ENCODE results near the gene PNPT1. TPM values are rescaled to one million over a fixed set of nuclear protein-coding genes. Genes with fewer than 3 reads are reported as not detected.

PNPT1 gene
- total and polyA plus RNA-seq, 2 of the 13 experiments (the other 11 are each of a cell fraction or from before 2014, with no cell fraction given): 23.4 to 61.0 TPM

GRCh38 chr2:55729136-55729685, 35.6 kb upstream of the PNPT1 start:
- in situ Hi-C loops (cut with HindIII; ENCODE audit: extremely low pct_ligation_motif_present, low pct_unique_long_range_greater_than_20kb) (no loop called here), intact Hi-C loops (cut with micrococcal nuclease; ENCODE audit: unreplicated experiment) (no loop called here)
- Histone ChIP-seq H3K4me1 (ENCODE audit: insufficient read depth, low read length) (no peaks in the 10 kb centered on the region), H3K9ac (ENCODE audit: insufficient read depth, low read depth, low read length) (no peak overlapping the region), H3K9me3 (ENCODE audit: low read length) (no peaks in the 10 kb centered on the region), H3K4me3 (replicated peaks in 1 of 3; ENCODE audit: insufficient read depth in 1 of 3, low read depth in 2 of 3, low read length in 3 of 3) (no peak overlapping the region), H4K20me1 (ENCODE audit: insufficient read depth, low read length) (no peaks in the 10 kb centered on the region), H3K36me3 (replicated peaks in 1 of 2; ENCODE audit: control insufficient read depth in 1 of 2, insufficient read depth in 2 of 2, low read length in 2 of 2) (no peaks in the 10 kb centered on the region), H3K27me3 (ENCODE audit: control insufficient read depth in 1 of 2, insufficient read depth in 2 of 2, low read length in 2 of 2) (no peaks in the 10 kb centered on the region), H3K27ac (ENCODE audit: extremely low read length, insufficient read depth, low read length) (no peak overlapping the region), H3K79me2 (ENCODE audit: insufficient read depth, low read length) (no peaks in the 10 kb centered on the region), H2AFZ (ENCODE audit: low read length) (no peak overlapping the region), H3K4me2 (ENCODE audit: low read depth, low read length) (no peak overlapping the region)
- 3% methylated on average over 1 of the region's 1 CpG for WGBS (ENCODE audit: low lambda C conversion rate)
- TF ChIP-seq ZNF343 (CRISPR knock-in tag; IDR thresholded peaks at IDR 0.05): no peak
- no peak for TF ChIP-seq DMAP1 (CRISPR knock-in tag; IDR thresholded peaks at IDR 0.05)
- peak; percentile 21; the same call in 1 of the 2 replicates for TF ChIP-seq RFX1 (IDR thresholded peaks at IDR 0.05)
- BruUV-seq (replicated peaks): no TSS peak
- ATAC-seq (no peak), FAIRE-seq (no peak), DNase-seq (ENCODE audit: low spot score) (no peak)
- ChIA-PET CTCF (ENCODE audit: low intra/inter-chr PET ratio, low total read pairs) (no interaction called here), POLR2A (no interaction called here)

GRCh38 chr2:55721596-55722215, 28.1 kb upstream of the PNPT1 start:
- H3K27me3 ChIP-seq (ENCODE audit: control insufficient read depth in 1 of 2, insufficient read depth in 2 of 2, low read length in 2 of 2): peaks cover 0 to 4% of the 10 kb centered on the region in 2 experiments; a peak in 2 of 5 replicates
- H3K4me2 ChIP-seq (ENCODE audit: low read depth, low read length): no peak overlapping the region
- no peaks in the 10 kb centered on the region for H3K9me3 ChIP-seq (ENCODE audit: low read length)
- intact Hi-C loops (cut with micrococcal nuclease; ENCODE audit: unreplicated experiment): no loop called here
- no peak overlapping the region for H3K9ac ChIP-seq (ENCODE audit: insufficient read depth, low read depth, low read length)
- H2AFZ ChIP-seq (ENCODE audit: low read length): no peak overlapping the region
- TF ChIP-seq CEBPB (IDR thresholded peaks at IDR 0.05; ENCODE audit: borderline replicate concordance, low read depth, low read length) (0 out of 2 replicates have a peak, but pooled peaks have one; percentile 6), BCL6 (CRISPR knock-in tag; IDR thresholded peaks at IDR 0.05) (no peak), ZNF367 (CRISPR knock-in tag; IDR thresholded peaks at IDR 0.05; ENCODE audit: borderline replicate concordance) (no peak), ISX (CRISPR knock-in tag; conservative IDR thresholded peaks at IDR 0.05) (no peak)
- H3K36me3 ChIP-seq (replicated peaks in 1 of 2; ENCODE audit: control insufficient read depth in 1 of 2, insufficient read depth in 2 of 2, low read length in 2 of 2): no peaks in the 10 kb centered on the region
- ChIA-PET CTCF (ENCODE audit: low intra/inter-chr PET ratio, low total read pairs) (no interaction called here), POLR2A (no interaction called here)
- no peak overlapping the region for H3K27ac ChIP-seq (ENCODE audit: extremely low read length, insufficient read depth, low read length)
- H3K4me3 ChIP-seq (replicated peaks in 1 of 3; ENCODE audit: insufficient read depth in 1 of 3, low read depth in 2 of 3, low read length in 3 of 3): no peak overlapping the region
- no peaks in the 10 kb centered on the region for H4K20me1 ChIP-seq (ENCODE audit: insufficient read depth, low read length)
- H3K79me2 ChIP-seq (ENCODE audit: insufficient read depth, low read length): no peaks in the 10 kb centered on the region
- ATAC-seq (no peak), FAIRE-seq (no peak), DNase-seq (ENCODE audit: low spot score) (no peak)
- no peaks in the 10 kb centered on the region for H3K4me1 ChIP-seq (ENCODE audit: insufficient read depth, low read length)
- no TSS peak for BruUV-seq (replicated peaks)
- WGBS (ENCODE audit: low lambda C conversion rate): 8% methylated on average over 5 of the region's 5 CpGs
- in situ Hi-C loops (cut with HindIII; ENCODE audit: extremely low pct_ligation_motif_present, low pct_unique_long_range_greater_than_20kb): no loop called here
